ENCODE results near the gene MKNK1.

Gene MKNK1

DNA sequence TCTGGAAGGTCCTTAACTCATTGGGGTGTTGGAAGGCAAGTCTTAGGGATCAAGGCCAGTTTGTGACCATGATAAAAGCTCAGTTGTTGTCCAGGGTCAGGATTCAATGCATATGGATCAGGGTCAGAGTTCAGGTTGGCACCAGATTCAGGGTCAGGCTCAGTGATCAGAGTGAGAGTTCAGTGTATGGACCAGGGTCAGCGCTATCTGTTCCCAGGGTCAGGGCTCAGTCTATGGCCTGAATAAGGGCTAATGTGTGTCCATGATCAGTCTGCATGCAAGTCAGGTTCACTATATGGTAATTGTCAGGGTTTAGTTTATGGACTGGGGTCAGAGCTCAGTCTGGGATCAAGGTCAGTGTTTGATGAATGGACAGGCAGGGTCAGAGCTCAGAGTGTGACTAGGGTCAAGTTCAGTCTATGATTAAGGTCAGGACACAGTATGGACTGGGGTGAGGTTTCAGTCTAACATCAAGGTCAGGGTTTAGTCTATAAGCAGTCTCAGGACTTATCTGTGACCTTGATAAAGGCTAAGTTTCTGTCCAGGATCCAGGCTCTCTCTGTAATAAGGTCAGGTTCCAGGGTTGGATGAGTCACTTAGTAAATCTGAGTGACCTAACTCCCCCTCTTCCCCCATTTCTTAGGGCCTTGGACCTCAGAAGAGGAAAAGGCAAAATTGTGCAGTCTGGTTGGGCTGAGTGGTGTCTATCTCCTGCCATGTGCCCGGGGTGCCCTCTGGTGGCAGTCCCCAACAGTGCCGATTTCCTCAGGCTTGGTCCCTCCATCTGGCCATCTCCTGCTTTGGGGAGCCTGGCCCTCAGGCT is 76.4 kb downstream of the MKNK1 start:
- TF ChIP-seq EZH2phosphoT487 (IDR thresholded peaks at IDR 0.05; ENCODE audit: borderline replicate concordance, low read length), result no peak
- TF ChIP-seq, protein P1, sequence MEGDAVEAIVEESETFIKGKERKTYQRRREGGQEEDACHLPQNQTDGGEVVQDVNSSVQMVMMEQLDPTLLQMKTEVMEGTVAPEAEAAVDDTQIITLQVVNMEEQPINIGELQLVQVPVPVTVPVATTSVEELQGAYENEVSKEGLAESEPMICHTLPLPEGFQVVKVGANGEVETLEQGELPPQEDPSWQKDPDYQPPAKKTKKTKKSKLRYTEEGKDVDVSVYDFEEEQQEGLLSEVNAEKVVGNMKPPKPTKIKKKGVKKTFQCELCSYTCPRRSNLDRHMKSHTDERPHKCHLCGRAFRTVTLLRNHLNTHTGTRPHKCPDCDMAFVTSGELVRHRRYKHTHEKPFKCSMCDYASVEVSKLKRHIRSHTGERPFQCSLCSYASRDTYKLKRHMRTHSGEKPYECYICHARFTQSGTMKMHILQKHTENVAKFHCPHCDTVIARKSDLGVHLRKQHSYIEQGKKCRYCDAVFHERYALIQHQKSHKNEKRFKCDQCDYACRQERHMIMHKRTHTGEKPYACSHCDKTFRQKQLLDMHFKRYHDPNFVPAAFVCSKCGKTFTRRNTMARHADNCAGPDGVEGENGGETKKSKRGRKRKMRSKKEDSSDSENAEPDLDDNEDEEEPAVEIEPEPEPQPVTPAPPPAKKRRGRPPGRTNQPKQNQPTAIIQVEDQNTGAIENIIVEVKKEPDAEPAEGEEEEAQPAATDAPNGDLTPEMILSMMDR (IDR thresholded peaks at IDR 0.05; ENCODE audit: low read depth, low read length, poor library complexity, severe bottlenecking), result peak; percentile 92
- Histone ChIP-seq H4K20me1 (ENCODE audit: control insufficient read depth, insufficient read depth, low read depth, low read length) (no peaks in the 10 kb centered on the region), H3K27me3 (ENCODE audit: control insufficient read depth, low read length) (peaks cover 72% of the 10 kb centered on the region), H3K36me3 (ENCODE audit: control insufficient read depth, low read length) (no peaks in the 10 kb centered on the region), H3K4me1 (ENCODE audit: control insufficient read depth, low read length) (no peaks in the 10 kb centered on the region), H3F3A (ENCODE audit: control insufficient read depth, insufficient read depth) (no peaks in the 10 kb centered on the region), H3K27ac (ENCODE audit: low read depth, low read length) (no peak overlapping the region), H3K4me2 (ENCODE audit: low read length) (no peak overlapping the region), H3K9me3 (ENCODE audit: control insufficient read depth, insufficient read depth, low read length) (no peaks in the 10 kb centered on the region), H3K9me2 (replicated peaks; ENCODE audit: control insufficient read depth, low read length) (no peaks in the 10 kb centered on the region), H3K4me3 (ENCODE audit: low read length) (no peak overlapping the region), H3K79me2 (ENCODE audit: control insufficient read depth, low read length) (no peaks in the 10 kb centered on the region)

DNA sequence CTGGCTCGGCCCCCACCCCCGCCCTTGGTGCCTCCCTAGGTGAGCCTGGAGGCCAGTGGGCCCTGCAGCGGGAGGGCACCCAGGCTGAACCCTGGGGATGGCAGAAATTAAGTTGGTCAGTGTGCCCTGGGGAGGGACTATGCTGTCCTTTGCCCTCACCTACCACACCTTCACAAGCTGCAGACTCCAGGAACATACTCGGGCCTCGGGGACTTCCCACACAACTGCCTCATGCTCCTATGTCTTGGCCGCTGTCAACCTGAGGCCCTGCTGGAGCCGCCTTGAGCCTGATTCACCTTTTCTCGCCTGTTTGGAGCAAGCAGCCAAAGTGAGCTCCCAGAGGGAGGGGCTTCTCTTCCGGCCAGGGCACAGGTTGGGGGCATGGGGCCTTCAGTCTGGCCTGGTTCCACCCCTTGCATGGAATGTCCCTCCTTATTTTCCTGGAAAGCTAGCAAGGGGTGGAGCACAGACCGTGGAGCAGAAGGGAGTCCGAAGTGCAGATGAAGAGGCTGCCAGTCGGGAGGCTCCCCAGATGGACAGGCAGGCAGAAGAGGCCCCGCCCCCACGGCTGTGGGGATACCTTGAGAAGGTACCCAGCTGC is 77.3 kb downstream of the MKNK1 start:
- H3K4me1 ChIP-seq (ENCODE audit: control insufficient read depth, low read length), result no peaks in the 10 kb centered on the region
- no peaks in the 10 kb centered on the region for H3F3A ChIP-seq (ENCODE audit: control insufficient read depth, insufficient read depth)
- no peak overlapping the region for H3K27ac ChIP-seq (ENCODE audit: low read depth, low read length)
- H3K79me2 ChIP-seq (ENCODE audit: control insufficient read depth, low read length), result no peaks in the 10 kb centered on the region
- TF ChIP-seq, protein P1 (IDR thresholded peaks at IDR 0.05; ENCODE audit: low read depth, low read length, poor library complexity, severe bottlenecking), result no peak
- no peak for TF ChIP-seq EZH2phosphoT487 (IDR thresholded peaks at IDR 0.05; ENCODE audit: borderline replicate concordance, low read length)
- no peaks in the 10 kb centered on the region for H3K36me3 ChIP-seq (ENCODE audit: control insufficient read depth, low read length)
- no peak overlapping the region for H3K4me2 ChIP-seq (ENCODE audit: low read length)
- peaks cover 72% of the 10 kb centered on the region for H3K27me3 ChIP-seq (ENCODE audit: control insufficient read depth, low read length)
- no peaks in the 10 kb centered on the region for H3K9me2 ChIP-seq (replicated peaks; ENCODE audit: control insufficient read depth, low read length)
- H3K9me3 ChIP-seq (ENCODE audit: control insufficient read depth, insufficient read depth, low read length), result no peaks in the 10 kb centered on the region
- no peaks in the 10 kb centered on the region for H4K20me1 ChIP-seq (ENCODE audit: control insufficient read depth, insufficient read depth, low read depth, low read length)
- no peak overlapping the region for H3K4me3 ChIP-seq (ENCODE audit: low read length)

DNA sequence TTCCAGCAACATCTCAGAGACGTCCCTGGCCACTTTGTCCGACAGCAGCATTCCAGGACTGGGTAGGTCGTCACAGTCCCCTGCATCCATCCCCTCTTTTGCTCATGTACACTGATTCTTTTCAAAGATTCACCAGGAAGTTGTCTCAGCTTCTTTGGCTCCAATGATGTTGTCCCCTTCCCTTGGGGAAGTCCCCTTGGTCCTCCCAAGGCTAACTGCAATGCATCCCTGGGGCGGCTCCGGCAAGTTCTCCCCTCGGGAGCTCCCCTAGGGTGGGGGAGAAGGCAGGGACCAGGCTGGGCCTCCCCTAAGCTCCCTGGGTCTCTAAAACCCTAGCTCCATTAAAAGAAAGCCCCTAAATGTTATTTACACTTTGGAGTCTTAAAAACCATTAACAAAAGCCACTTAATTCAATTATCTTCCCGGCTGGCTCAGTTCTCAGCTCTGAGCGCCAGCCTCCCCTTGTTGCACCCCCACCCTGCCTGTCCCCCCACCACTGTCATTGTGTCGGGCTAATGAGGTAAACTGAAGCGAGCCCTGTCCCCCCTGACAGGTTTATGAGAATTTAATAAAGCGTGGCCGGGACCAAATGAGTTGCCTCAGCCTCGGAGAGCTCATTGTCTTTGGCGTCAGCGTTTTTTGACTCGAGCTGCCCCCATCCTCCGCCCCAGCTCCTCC is 77.9 kb downstream of the MKNK1 start:
- Histone ChIP-seq H3K27me3 (ENCODE audit: control insufficient read depth, low read length) (peaks cover 69% of the 10 kb centered on the region), H4K20me1 (ENCODE audit: control insufficient read depth, insufficient read depth, low read depth, low read length) (no peaks in the 10 kb centered on the region), H3K4me1 (ENCODE audit: control insufficient read depth, low read length) (no peaks in the 10 kb centered on the region), H3K9me2 (replicated peaks; ENCODE audit: control insufficient read depth, low read length) (no peaks in the 10 kb centered on the region), H3K27ac (ENCODE audit: low read depth, low read length) (no peak overlapping the region), H3K4me3 (ENCODE audit: low read length) (no peak overlapping the region), H3K4me2 (ENCODE audit: low read length) (no peak overlapping the region), H3F3A (ENCODE audit: control insufficient read depth, insufficient read depth) (no peaks in the 10 kb centered on the region), H3K36me3 (ENCODE audit: control insufficient read depth, low read length) (no peaks in the 10 kb centered on the region), H3K9me3 (ENCODE audit: control insufficient read depth, insufficient read depth, low read length) (no peaks in the 10 kb centered on the region), H3K79me2 (ENCODE audit: control insufficient read depth, low read length) (no peaks in the 10 kb centered on the region)
- TF ChIP-seq, protein P1 (IDR thresholded peaks at IDR 0.05; ENCODE audit: low read depth, low read length, poor library complexity, severe bottlenecking), result no peak
- TF ChIP-seq EZH2phosphoT487 (IDR thresholded peaks at IDR 0.05; ENCODE audit: borderline replicate concordance, low read length), result no peak

Measured in DOHH2 (cell line).